GDM1 (cell line): ENCODE results near the gene FGF14.
"Not testable (repeated sequence)": the region's sequence is repeated elsewhere in the genome, so short reads cannot be mapped to it uniquely, and the experiment has no call there.

Experiments used
- DNase-seq: peaks from one replicate; lab custom pipeline; 2025; lab: John Stamatoyannopoulos, UW

FGF14 gene

DNA sequence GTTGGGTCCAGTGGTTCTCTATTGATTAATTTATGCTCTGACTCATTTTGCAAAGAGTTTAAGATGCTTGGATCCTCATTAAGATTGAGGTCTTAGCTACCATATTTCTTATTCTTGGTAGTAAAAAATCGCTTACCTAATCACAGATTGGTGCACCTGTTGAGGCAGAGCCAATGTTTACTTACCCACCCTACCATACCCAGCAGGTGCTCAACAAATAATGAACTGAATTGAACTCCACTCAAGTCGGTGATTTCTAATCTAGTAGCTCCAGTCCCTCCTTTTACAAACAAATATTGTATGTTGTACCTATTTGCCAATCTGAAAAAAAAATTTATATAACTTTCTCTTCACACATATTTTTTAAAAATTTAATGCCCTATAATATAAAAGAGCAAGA, 361.0 kb downstream of the FGF14 start:
- no peak for DNase-seq

DNA sequence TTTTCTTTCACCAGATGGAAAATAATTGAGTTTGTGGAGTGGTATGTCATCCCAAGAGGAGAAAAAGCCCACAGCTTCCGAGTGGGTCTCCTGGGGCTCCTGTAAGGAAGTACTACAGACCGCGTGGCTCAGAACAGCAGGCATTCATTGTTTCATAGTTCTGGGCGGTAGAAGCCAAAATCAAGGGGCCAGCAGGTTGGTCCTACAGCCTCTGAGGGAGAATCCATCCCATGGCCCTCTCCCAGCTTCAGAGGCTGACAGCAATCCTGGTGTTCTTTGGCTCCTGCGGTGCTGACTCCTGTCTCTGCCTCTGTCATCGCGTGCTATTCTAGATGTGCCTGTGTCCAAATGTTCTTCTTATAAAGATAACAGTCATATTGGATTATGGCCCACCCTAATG, 362.6 kb downstream of the FGF14 start:
- no peak for DNase-seq

DNA sequence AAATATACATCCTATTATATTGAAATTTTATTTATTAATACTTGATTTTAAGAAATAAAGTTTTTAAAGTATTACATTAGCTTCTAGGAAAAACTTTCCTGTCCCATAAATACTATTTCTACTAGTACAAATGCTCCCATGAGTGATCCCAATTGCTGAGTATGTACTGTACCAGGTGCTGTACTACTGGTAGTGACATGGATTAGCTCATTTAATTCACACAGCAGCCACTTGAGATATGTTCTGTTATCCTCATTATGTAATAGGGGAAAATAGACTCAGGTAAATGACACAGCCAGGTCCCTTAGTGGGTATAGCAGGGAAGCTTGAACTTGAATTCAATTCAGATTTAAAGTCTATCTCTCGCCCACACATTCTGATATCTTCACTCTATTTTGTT, 363.1 kb downstream of the FGF14 start:
- no peak for DNase-seq

DNA sequence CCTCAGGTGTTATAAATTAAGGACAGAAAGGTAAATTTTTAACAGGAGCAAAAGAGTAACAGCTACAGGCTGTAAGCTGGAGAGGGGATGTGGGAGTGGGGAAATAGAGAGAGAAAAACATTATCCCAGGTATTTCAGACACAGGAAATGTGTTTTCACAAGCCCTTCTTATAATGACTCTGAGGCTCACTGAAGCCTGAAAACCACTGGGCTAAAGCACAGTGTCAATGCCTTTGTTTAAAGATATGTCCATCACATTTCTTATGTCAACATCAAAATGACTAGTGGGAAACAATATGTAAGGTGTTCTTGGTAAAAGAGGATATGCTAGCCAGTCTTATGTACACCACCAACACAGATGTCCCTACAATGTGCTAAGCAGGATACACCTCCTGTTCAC, 365.9 kb downstream of the FGF14 start:
- DNase-seq = no peak

DNA sequence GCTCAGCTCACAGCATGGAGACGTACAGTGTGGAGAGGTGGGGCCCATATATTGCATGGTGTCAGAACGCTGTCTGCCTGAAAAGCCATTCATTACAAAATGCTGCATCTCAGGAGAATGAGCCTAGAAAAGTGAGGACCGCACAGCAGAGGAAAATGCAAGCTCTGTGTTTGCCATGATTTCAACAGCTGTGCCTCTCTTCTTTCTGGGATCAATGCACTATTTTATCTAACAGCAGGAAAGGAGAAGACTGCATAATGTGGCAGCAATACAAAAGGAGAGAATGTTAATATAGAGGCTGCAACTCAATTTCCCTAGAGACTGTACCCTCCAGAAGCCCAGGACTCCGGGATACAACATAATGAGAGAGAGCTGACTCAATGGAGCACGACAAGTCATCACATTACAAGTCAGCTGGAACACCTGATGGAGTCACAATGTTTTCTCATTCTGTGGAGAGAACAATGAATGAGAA, 368.0 kb downstream of the FGF14 start:
- no peak for DNase-seq

DNA sequence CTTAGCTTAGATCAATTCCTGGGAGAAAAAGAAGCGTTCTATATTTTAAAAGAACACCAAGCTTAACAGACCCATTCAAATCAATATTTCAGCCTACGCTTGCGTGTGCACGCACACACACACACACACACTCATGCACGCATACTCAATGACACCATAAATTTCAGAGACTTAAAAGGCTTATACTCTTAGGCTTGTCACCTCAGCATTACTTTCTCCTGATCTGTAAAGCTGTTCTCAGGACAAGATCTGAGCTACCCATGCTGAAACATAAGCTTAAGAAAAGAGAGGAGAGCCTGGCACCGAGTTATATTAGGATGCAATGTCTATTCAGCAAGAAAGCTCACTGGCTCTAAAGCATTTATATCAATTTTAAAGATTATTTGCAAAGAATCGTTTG, 368.5 kb downstream of the FGF14 start:
- DNase-seq = no peak

DNA sequence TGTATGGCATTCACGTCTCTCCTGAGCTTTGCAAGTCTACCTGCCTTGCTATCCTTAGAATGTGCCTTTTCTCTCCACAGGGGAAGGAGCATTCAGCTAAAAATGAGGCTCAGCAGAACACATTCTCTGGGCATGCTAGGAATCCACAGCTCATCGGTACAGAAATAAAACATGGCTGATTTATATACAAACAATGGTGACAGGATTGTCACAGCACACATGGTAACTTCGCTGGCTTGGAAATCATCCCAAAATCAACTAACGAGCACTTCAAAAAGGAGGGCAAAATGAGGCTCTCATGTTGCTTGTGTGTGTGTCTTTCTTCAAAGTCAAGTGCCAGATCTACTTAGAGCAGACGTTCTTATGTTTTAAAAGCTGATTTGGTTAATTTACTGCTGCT, 373.0 kb downstream of the FGF14 start:
- no peak for DNase-seq

DNA sequence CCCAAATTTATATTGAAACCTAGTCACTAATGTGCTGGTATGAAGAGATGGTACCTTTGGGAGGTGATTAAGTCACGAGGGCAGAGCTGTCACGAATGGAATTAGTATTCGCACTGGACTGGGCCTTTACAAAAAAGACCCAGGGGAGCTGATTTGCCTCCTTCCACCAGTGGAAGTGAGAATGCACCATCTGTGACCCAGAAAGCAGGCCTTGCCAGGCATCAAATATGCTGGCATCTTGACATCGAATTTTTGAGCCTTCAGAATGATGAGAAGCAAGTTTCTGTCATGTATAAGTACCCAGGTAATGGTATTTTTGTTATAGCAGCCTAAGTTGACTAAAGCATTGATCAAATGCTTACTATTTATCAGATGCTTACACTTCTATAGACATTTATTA, 373.6 kb downstream of the FGF14 start:
- DNase-seq = no peak

DNA sequence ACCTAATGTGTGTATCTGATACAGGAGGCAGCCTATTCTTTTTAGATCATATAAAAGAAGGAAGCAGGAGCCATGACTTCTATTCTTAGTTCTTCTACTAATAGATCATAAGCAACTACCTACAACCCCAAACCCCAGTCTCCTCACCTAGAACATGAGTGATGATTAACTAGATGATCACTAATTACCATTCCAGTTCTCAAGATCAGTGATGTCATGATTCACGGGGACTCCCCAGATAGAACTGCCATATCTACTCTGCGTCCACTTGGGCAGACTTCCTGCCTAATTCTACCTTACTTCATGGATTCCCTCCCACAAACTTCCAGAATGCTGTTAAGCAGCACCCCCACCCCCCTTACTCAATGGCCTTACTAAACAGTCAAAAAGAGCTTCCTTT, 380.1 kb downstream of the FGF14 start:
- DNase-seq = no peak

DNA sequence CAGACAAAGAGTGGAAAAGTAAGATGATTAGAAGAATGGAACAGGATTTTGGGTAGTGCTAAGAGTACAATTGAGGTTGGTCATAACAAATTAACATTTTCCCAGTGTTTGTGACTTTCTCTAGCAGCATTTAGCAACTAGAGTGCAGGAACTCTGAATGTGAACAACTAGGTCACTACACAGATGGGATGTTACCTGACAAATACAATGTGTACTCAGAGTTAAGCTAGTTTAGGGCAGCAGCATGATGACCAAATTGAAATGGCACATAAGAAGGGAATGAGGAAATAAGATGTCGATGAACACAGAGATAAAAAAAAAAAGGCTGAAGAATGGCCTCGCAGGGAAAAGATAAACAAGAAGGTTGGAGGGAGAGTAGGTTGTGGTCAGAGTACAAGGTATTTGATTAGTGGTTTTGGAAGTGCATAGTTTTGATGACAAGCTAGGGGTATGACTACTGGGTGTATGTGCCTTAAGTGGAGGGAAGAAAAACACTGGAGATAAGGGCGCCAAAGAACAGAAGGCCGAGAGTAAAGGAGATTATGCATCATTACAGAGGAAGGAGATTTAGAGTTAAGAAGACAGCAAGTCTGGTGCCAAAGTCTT, 381.1 kb downstream of the FGF14 start:
- no peak for DNase-seq

DNA sequence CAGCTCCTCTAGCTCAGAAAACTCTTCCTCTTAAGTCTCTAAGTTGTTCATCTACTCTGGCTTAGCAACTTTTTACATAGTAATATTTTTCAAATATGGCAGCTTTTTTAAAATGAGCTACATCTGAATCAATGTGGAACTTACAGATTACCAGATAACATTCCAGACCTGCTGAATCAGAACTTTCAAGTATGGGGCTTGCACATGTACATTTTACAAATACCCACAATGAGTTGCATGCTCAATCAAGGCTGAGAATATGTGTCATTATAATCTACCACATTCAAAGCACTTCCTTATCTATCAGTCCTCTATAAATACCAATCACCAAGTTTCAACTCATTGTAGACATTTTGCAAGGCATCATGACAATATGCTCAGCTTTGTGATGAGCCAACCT, 383.1 kb downstream of the FGF14 start:
- no peak for DNase-seq

DNA sequence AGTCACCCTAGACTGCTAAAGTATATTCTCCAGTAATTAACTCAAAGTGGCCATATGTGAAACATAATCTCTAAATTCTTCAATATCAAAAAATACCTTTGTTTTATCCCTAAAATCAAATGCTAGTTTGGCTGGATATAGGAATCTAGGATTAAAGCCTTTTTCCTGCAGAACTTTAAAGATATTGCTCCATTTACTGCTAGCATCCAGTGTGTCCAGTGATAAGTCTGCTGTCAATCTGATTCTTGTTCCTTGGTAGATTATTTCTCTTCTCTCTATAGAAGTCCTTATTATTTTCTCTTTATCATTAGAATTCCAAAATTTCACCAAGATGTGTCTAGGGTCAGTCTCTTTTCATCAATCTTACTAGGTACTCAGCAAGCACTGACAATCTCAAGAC, 384.6 kb downstream of the FGF14 start:
- DNase-seq = no peak

DNA sequence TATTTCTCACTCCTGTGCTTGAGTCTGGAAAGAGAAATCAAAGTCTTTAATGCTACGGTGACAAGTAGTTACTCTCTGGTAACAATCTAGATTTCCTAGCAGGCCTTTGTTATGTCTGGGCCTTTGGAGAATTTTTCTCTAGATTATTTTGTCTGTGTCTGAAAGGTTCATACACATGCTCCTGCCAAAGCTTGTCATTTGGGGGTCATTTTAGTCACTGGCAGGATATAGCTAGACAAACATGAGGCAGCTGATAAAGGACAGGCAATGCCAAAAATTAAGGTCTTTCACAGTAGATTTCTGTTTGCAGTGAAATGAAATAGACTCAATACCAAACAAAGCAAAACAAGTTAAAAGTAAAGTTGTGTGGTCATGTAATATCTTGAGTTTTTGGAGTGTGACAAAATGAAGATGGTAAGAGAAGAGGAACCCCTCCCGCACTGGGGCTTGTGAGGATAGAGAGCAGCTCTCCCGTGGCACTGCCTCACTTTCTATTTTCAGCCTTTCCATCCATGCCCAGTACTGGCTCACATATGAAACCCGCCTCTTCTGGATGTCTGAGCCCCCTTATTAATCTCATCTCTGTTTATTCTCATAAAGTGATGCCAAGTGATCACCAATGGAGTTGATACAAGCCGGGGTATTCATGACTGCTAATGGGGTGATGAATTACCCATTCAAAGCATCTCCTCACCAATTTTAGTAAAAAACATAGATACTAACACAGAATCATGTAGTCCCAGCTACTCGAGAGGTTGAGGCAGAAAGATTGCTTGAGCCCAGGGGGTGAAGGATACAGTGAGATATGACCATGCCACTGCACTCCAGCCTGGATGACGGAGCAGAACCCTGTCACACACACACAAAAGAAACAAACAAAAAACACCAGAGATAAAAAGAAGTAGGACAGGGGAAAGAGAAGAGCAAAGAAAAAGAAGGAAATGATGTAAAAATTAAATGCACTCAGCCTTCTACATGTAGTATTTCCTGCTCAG, 389.3 kb downstream of the FGF14 start:
- no peak for DNase-seq

DNA sequence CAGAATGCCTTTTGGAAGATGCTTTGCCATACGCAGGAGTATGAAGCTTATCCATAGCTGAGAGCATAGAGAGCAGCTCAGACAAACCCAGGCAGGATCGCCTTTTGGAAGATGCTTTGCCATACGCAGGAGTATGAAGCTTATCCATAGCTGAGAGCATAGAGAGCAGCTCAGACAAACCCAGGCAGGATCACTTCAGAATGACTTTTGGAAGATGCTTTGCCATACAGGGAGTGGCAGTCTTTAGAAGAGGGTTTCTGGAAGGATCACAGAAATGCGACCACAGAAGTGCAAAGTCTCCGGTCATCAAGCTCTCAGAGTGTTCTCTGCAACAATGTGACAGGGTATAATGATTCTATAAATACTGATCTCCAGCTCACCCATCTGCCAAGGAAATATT, 390.4 kb downstream of the FGF14 start:
- DNase-seq = not testable (repeated sequence)

DNA sequence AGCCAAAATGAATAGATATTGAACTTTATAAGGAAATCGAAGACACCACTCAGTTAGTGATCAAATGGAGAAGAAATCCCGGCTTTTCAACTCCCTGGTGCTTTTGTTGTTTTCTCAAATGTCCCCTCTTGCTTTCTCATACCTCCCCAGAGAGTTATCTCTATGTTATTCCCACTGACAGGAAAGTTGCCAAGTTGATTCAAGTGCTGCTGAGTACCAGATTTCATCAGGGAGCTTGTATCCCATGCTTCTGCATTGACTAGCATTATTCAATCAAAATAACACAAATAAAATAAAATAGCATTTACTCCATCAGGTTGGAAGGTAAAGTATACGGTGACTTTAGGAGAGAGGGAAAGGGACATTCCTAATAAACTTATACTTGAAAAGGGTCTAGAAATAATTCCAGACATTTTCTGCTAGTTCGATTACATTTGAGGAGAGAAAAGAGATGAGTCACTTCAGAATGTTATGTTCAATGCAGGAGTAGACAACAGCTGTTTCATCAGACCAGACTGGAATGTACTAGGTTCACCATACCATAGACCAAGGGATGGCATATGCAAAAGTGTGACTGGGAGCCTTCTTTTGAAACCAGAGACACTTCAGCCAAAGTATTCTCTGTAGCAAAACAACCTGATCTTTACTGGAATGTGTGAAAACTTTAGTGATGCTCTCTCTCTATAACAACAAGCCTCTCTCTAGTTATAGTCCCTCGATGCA, 397.8 kb downstream of the FGF14 start:
- no peak for DNase-seq

DNA sequence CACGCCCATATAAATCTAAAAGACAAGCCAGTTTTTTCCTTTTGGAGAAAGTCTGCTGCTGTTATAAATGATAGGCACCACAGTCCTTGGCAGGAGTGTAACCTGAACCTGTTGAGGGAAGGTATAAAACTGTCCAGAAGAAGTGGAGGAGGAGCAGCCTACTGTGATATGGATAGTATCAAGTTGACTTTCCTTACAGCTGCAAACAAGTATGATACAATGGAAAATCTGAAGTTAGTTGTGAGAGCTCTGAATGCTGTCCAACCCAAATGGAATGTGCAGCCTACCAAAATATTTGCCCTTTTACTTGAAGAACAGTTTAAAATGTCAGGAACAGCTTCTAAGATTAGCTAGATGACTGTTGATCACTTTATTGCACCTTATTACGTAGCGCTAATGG, 399.6 kb downstream of the FGF14 start:
- no peak for DNase-seq

DNA sequence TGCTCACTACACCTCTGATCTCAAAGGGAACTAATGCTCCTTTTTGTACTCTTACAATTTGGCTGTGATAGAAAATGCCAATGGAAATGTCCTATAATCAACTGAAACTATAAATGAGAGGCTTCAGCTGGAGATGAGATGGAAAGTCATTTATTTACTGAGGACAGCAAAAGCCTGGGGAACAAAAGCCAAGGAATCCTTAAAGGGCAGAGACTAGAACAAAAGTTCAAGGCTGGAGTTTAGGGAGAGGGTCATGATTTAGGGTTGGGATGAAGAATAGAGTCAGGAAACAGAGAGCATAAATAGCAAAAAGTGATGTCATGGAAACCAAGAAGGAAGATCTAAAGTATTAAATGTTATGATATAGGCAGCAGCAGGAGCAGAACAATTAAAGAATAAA, 401.1 kb downstream of the FGF14 start:
- no peak for DNase-seq

DNA sequence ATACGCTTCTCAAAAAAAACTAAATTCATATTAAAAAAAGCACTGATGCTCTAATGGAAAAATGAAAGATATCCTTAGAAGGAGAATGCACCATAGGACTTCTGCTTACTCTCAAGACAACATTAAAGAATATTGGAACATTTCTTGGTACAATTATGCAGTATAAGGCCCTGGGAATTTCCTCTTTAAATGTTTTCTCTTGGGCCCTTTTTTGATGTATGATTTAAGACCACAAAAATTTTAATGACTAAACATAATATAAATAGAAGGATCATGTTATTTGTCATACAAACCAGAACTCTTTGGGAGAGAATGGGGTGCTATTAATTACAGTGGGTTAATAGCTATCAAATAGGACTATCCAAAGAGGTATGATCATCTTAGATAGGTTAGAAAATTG, 403.7 kb downstream of the FGF14 start:
- DNase-seq = no peak

DNA sequence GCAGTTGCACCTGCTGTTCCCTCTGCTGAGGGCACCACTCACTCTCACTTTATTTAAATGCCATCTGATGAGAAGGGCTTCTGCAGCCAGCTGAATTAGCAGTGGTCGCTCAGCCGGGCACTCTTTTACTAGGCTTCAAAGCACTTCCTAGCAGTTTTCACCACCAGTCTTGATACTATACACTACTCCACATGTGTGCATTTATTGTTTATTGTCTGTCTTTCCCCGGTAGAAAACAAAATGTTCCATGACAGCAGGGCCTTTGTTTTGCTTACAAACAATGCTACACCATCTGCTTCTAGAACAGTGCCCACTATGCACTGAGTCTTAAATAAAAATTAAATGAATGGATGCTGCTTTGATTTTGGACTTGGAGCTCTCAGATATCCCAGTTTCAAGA, 404.9 kb downstream of the FGF14 start:
- DNase-seq = no peak

DNA sequence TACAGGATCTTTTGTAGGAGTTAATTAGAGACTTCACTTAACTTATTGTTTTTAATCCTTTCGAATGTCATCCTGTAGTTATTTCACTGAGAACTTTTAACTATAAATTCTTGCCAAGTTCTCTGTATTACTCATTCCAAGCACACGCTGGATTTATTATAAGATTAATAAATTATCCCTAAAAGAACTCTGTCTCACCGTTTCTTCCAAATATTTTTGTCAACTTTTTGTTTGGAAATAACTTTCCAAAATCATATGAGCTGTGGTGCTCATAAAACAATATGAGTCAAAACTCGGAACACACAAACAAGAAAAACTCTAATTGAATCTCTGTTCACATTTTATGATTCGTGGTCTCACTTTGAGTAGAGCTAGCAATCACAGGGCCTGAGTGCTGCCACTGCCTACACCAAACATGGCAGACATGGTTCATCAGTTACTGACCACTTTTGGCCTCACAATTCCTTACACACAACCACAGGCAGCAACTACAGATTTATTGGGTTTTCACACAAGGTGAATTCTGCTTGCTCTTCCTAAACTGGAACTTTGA, 412.0 kb downstream of the FGF14 start:
- no peak for DNase-seq

DNA sequence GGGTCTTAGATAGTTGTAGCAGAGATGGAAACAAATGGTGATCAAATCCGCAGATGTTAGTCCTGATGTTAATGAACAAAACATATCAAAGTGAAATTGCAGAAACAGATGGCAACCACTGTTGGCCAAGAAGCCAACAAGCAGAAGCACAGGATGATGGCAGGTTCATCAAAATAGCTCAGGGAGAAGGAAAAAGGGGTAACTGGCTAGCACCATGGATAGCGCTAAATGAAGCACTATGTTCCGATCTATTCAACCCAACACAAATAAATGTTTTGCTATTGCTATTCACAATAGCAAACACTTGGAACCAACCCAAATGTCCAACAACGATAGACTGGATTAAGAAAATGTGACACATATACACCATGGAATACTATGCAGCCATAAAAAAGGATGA, 413.7 kb downstream of the FGF14 start:
- DNase-seq = no peak

DNA sequence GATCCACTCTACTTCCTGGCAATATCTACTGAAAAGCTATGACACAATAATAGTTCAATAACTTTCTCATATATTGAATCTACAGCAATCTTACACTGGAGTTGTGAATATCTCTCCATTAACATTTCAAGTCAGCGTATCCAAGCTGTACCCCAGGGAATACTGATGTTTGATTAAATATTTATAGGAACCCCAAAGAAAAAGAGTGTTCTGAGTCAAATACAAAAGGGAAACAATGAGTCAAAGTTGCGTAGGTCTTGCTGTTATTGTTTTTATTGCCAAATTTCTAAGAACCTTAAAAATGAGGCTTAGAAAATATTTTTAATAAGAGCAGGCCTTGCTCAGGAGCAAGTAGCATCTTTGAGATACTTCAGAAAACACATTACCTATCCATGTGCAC, 415.5 kb downstream of the FGF14 start:
- no peak for DNase-seq

DNA sequence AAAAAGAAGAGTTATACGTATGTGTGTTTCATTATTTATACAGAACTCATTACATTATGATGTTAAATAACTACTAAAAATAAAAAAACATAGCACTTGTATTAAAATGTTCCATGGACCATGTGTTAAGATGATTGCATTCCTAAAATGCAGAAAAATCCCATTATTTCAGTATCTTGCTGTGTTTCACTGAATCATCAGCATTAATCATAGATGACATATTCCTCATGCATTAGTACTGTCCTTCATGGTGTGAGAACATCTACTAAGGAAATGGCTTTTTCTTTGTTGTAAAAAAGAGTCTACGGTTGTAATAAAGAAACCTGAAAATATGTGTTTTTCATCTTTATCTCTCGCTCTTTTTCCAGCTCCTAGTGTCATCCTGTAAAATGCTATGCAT, 416.5 kb downstream of the FGF14 start:
- DNase-seq = no peak
